NCI-H187 treated with DMSO at 0.1 percent for 48 hours (cell line): Measurements from ENCODE around the gene PLCL1.
"Not testable (repeated sequence)": the region's sequence is repeated elsewhere in the genome, so short reads cannot be mapped to it uniquely, and the experiment has no call there.

Experiments used
- DNase-seq: peaks from one replicate; lab custom pipeline; 2025; lab: John Stamatoyannopoulos, UW

PLCL1 gene

DNA sequence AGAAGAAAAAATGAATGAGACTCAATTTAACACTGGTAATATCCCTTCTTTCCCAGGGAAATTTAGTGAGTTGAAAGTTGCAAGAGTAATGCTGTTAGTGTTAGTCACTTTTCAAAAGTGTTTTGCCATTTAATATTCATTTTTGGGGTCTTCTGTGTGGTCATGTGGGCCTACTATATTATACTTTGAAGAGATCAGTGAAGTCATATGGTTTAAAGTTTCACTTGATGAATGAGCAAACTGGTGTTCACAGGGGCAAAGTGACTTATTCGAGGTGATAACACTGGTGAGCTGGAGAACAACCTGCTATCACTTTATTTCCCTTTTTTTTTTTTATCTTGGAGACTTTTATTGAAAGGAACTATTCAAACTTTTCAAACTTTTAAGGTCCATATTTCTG lies 196.0 kb downstream of the PLCL1 start:
- DNase-seq: no peak

GRCh38 chr2:198004173-198004572 lies 199.8 kb downstream of the PLCL1 start:
- no peak for DNase-seq

DNA sequence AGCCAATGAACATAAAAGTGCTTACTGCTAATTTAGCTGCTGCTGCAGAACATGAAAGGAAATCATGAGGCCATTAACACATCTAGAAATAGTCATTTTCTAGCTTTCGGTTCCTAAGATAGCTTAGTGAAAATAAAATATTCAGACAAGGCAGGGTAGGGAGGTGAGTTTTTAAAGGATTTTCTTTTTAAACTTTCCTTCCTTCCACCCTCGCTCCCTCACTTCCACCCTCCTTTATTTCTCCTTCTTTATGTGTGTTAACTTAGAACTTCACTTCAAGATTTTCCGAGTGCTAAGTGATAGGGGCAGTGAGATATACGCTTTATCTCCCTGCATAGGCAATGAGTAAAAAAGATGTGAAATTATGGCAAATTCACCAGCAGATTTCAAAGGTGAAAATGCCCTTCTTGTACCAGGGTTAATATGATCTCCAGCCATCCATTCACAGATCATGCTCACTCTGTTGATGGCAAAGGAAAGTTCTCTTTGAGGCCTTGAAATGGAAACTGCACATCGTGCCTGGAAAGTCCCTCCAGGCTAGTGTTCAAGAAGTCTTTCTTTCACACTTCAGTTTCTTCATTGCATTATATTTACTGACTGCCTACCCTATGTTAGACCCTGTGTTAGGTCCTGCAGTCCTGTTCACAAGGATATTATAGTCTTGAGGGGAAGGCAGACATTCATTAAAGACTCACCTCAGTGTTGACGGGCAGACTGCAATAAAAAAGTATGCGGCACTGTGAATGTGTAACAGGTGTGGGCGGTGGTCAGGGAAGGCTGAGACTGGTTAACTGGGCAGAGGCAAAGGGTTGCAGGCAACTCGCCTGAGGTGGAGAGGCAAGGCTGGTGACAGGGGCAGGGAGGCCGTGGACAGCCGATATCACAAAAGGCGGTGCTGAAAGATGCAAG lies 200.8 kb downstream of the PLCL1 start:
- no peak for DNase-seq

GRCh38 chr2:198006733-198007132 lies 202.3 kb downstream of the PLCL1 start:
- DNase-seq: no peak

DNA sequence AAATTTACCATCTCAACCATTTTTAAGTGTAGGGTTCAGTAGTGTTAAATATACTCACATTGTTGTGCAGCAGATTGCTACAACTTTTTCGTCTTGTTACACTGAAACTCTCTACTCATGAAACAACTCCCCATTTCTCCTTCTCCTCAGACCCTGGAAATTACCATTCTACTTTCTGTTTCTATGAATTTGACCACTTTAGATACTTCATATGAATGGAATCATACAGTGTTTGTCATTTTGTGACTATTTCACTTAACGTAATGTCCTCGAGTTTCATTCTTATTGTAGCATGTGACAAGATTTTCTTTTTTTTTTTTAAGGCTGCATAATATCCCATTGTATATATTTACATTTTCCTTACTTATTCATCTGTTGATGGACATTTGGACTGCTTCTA lies 203.8 kb downstream of the PLCL1 start:
- DNase-seq: no peak

GRCh38 chr2:198012025-198012424 lies 207.6 kb downstream of the PLCL1 start:
- no peak for DNase-seq

DNA sequence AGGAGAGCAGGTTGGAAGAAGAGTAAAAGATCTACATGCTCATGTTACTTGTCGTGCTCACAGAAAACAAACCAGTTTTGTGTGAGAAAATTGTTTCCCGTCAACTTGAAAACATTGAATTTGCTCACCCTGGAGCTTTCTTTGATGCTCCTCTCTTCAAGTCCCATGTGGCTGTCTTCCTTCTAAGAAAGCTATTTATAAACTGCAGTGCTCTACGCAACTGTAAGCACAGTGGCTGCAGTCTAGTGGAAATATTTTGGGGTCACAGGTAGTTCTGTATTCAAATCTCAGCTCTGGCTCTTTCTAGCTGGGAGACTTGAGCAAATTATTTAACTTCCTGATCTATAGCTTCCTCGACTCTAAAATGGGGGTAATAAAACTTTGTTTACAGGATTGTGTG lies 211.8 kb downstream of the PLCL1 start:
- no peak for DNase-seq

DNA sequence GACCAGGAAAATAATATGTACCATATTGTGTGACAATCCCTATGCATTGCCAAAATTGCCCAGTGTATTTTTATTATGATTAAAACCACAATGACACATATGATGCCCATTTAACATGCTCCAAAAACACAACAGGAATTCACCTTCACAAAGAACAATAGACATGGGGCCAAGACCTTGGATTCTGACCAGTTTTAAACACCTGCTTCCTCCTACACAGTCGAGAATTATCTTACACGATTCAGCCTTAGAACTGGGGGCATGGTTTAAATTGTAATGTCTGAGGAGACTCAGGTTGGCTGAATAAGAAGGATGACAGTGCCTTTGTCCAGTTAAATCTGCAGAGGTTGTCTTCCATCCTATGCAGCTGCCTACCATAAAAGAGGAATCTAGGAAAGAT lies 212.7 kb downstream of the PLCL1 start:
- no peak for DNase-seq

DNA sequence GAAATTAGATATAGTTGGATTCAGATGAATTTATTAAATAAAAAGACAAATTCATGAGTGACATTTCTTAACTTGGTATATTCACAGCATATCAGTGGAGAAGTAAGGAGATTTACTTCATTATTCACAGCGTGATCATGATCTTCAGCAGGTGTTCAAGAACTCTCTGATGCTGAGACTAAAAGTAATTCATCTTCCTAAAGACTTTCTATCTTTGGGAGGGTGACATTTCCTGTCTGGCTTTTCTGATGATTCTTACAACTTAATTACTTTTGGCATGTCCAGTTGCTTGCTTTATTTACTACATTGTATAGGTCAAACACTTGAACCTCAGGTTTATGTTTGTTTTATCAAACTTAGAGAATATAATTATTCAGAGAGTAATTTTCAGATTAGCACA lies 224.6 kb downstream of the PLCL1 start:
- DNase-seq: no peak

GRCh38 chr2:198029576-198029975 lies 225.2 kb downstream of the PLCL1 start:
- DNase-seq: not testable (repeated sequence)

DNA sequence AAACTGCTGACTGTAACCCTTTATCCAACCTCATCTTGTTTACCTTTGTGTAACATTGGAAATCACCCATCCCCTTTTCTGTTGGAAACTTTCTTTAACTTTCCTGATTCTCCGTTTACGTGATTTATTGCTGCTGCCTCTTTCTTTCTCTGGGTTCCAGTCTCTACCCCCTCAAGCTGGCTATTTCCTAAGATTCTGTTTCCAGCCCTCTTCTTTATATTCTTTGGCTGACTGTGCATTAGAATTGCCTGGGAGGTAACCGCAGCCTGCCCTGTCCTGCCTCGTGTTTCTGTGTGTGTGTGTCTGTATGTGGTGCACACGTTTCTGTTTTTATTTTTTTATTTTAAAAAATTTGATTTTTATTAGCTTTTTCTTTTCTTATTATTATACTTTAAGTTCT lies 229.2 kb downstream of the PLCL1 start:
- no peak for DNase-seq

DNA sequence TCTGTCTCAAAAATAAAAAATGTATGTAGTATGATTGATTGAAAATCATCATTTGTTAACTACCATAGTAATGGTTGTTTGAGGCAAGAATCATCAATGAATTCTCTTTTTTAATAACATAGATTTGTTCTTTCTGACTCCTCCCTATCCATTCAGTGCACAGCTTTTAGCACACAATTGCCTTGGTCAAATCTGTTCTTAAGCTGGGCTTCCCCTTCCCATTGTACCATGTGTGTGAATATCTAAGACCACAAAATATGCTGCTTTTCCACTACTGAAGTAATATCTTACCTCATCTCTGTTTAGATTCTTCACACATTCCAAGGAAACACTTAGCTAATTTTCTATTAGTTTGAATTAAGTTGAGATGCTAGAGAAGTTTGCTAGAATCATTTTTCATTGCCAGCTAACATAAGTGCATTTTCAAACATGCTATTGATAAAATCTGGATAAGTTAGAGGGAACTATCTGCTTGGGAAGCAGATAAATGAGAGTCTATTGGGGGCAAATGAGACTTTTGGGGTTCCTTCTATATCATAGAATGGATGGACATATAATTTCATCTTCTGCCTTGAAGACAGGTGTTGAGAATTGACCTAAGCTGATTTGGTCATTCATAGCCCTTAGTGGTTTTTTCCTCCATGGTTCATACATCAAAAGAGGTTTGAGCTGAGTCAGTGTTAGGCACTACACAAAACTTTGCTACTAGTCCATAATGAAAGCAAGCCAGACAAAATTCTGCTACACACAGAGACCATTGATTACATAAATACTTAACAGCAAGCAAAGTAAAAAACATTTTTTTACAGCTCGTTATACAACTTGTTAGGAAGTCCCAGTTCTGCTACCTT lies 231.9 kb downstream of the PLCL1 start:
- DNase-seq: no peak

- no peak for DNase-seq
Measured at GRCh38 chr2:198040835-198041234, 236.4 kb downstream of the PLCL1 start.

DNA sequence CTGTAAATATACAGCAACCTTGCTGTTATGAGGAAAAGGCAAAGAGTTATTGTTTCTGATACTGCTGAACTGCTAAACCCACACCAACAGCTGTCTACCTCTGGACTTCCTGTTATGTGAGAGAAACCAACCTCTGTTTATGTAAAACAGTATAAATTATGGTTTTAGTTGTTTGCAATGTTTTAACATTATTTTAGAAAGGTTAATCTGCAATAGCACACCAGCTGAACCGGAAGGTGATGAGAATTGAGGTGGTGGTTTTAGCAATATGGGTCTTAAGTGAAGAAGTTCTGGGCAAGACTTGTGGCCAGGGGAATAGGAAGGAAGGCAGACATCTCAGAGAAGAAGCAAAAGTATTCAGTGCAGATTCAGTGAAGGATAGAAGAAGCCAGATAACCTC lies 237.8 kb downstream of the PLCL1 start:
- DNase-seq: no peak

DNA sequence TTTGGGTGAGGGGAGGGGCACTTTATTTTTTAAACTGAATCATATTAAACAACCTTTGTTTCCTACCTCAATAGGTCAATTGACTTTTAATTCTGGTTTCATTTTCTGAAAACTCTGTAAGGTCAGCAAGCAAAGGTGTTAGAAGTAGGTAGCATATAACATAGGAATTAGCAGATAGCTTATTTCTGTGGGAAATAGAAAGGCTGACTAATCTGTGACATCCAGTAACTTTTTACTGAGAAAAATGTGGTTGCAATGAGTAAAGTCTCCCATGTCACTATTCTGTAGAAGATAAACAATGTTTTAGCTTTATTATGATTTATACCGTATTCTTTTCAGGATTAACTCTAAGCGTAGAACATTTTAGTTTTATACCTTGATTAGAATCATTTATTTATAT lies 240.4 kb downstream of the PLCL1 start:
- DNase-seq: no peak

- DNase-seq: no peak
Measured at GRCh38 chr2:198045227-198045626, 240.8 kb downstream of the PLCL1 start.

GRCh38 chr2:198052741-198053140 lies 248.3 kb downstream of the PLCL1 start:
- DNase-seq: no peak

- no peak for DNase-seq
Measured at GRCh38 chr2:198053148-198053547, 248.8 kb downstream of the PLCL1 start.

GRCh38 chr2:198053776-198054175 lies 249.4 kb downstream of the PLCL1 start:
- DNase-seq: no peak

DNA sequence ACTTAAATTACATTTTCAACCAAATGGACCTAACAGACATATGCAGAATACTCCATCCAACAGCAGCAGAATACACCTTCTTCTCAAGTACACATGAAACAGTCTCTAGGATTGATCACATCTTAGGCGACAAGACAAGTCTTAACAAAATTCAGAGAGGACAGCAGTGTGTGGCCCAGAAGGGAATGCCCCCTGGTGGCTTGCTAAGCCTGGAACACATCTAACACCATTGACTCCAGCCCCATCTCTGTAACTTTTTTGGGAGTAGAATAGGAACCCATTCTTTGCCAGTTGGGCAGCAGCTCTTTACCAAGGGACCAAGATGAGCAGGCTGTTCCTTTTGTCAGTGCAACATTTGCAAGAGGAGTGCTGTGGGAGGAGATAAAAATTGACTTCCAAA lies 249.9 kb downstream of the PLCL1 start:
- DNase-seq: no peak

- DNase-seq: no peak
Measured at GRCh38 chr2:198055716-198056115, 251.3 kb downstream of the PLCL1 start.

GRCh38 chr2:198056836-198057235 lies 252.4 kb downstream of the PLCL1 start:
- DNase-seq: no peak

- no peak for DNase-seq
Measured at GRCh38 chr2:198059800-198060199, 255.4 kb downstream of the PLCL1 start.
